DMS 273 (cell line): Measurements from ENCODE around the gene LRRFIP1.
A peak's percentile ranks its signal among the peaks of the same experiment; 100 is the strongest.
"Not testable (repeated sequence)": the region's sequence is repeated elsewhere in the genome, so short reads cannot be mapped to it uniquely, and the experiment has no call there.

Experiments used
- DNase-seq: peaks from one replicate; lab custom pipeline; 2025; ENCODE audit not compliant: unreplicated experiment; lab: John Stamatoyannopoulos, UW

The LRRFIP1 gene

GRCh38 chr2:237627441-237628246, at the start of gene LRRFIP1:
TSS of gene LRRFIP1 (plus strand) at chr2:237627587. CDS start at chr2:237627645, 58 bp downstream.
- DNase-seq = peak; percentile 47

DNA sequence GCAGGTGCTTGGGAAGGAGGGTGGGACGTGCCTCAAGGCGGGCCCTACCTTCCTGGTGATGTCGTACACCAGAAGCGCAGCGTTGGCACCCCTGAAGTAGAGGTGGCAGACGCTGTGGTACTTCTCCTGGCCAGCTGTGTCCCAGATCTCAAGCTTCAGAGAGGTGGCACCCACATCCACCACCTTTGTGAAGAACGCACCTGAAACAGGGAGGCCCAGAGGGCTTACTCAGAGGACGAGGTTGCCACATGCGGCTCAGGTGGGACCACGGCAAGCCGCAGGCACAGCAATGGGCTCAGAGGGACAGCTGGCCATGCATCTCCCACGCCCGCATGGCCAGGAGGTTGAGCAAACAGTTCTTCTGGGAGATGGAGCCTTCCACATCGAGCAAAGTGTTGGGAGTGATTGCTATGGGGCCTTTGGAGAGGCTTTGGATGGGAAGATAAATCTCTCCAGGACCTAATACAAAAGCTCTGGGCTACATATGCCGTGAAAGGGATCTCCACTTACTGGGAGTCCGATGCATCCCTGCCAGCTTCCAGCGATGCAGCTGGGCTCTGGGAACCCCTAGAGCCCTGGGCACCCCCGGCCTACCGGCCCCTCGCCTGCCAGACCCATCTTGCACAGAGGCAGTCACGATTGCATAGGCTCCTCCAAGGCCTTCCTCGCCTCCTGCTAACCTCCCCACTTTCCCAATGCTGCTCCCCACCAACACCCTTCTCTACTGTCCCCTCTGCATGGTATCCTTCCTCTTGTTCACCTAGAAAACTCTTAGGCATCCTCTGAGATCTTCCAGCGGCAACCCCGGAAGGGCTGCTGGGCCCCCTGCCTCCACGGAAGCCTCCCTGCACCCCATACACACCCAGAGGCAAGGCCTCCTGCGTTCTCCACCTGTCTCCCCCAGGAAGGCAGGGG, 49.2 kb upstream of the LRRFIP1 start:
- DNase-seq = no peak

- no peak for DNase-seq
Measured at GRCh38 chr2:237581326-237581725, 46.1 kb upstream of the LRRFIP1 start.

DNA sequence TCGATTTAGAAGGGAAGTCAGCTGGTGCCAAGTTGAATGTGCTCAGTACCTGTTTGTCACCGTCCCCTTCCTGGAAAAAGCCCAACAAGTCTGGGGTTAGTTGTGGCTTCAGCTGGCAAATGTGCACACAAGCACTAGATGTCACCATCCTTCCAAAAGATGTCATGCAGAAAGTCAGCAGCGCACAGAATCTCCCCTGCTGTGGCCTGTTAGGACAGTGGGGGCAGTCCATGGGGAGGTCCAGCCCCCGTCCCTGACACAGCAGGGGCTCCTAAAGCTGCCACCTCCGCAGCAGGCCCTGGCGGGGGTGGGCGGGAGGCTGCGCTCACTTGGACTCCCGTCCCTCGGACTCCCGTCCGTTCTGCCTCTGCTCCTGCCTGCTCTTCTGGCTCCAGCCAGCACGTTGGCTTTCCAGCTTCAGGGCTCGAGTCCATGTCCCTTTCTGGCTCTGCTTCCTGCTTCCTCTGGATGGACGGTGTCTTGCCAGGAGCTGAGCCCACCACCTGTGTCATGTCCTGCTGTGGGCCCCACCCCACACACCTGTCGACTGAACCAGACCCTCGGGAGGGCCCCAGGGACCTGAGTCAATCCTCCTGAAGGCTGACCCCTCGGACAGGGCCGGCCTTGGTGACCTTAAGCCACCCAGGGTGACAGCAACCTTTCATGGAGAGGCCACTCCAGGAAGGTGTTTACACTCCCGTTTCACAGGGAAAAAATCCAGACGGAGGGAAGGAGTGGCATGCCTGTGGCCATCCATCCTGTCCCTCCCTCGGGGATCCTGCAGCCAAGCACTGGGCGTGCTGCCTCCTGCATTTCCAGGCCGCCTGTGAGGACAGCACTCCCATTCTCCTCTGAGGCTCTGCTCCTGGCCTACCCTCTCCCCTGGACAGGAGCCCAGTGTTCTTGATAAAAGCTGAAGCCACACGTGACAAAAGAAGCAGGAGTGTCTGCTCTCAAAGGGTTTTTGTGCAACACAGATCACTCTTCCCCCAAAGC, 45.3 kb upstream of the LRRFIP1 start:
- DNase-seq = peak; percentile 50

DNA sequence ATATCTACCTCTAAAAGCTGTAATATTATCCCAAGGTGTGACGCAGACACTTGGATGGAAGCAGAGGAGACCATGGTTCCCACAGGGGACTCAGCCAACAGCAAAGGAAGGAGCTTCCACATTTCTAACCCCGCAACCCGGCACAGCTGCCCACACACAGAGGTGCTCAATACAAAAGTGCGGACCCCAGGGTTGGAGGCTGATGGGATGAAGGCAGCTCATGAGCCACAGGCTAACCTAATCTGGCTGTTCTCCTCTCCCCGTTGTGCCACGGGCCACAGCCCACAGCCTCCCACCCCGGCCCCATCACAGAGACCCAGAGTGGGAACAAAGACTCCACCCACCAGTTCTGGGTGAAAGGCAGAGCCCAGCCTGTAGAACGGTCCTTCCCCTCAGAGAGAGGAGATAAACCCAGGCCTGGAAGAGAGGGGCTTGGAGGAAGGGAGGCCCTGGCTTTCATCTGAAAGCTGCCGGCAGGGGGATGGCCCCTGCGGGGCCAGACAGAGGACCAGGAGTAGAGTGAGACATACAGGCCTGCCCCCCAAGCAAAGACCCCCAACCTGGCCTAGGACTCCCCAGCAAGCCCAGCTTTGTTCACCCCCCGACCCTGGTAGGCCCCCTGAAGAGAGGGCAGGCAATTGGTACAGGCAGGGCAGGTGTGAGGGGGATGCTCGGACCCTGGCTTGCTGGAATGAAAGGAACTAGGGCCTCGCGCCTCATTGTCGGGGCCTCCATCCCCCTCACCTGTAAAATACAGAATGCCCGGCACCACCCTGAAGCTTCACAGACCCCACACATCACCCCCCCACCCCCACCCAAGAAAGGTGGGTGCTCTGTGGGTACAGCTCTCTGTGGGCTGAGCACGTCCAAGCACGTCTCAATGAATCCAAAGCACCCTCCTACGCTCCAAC, 43.7 kb upstream of the LRRFIP1 start:
- DNase-seq = no peak

DNA sequence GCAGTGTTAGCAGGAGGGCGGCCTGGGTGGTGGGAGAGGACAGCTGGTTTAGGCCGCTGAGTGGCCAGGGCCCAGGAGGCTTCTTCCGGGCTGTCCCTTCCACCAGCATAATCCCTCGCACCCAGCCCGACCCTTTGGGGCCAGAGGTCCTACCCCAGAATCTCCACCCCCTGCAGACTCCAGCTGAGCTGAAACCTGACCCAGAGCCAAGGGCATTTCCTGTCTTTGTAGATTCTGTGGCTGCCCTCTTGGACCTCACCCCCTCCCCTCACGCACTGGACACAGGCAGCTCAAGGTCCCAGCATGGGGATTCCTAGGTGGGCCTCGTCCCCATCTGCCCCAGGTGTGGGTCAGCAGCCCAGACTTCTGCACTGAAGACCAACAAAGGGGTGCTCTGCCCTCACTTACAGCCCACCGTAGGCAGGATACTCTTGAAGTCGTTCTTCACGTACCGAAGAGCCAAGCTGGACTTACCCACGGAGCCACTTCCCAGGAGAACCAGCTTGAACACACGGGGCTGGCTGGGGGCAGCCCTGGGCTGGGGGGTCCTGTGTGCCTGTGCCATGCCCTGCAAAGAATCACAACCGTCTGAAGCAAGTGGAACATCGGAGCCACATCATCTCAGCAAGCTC, 41.7 kb upstream of the LRRFIP1 start:
- DNase-seq = no peak

DNA sequence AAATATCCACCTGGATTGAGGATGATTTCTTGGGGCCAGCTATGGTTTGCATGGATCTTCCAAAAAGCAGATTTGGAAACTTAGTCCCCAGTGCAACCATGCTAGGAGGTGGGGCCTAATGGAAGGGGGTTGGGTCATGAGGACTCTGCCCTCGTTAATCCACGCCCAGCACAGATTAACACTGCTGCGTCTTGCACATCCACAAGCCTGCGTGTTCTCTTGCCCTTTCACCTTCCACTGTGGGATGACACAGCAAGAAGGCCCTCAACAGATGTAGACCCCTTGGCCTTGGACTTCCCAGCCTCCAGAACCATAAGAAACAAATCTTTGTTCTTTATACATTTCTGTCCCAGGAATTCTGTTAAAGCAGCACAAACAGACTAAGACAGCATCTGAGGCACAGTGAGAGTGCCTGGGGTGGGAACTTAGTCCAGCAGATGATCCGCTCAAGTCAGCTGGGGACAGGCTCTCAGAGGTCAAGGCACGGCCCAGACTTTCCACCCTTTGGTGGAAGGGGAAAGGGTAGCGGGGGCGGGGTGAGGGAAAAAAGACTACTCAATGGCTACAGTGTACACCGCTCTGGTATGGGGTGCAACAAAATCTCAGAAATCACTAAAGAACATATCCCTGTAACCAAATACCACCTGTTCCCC, 39.2 kb upstream of the LRRFIP1 start:
- DNase-seq = no peak

GRCh38 chr2:237590272-237591140, 36.9 kb upstream of the LRRFIP1 start, which contains the start of gene RAB17:
TSS of gene RAB17 (minus strand) at chr2:237590734. CDS start at chr2:237586154, 4,580 bp downstream.
- DNase-seq = no peak

DNA sequence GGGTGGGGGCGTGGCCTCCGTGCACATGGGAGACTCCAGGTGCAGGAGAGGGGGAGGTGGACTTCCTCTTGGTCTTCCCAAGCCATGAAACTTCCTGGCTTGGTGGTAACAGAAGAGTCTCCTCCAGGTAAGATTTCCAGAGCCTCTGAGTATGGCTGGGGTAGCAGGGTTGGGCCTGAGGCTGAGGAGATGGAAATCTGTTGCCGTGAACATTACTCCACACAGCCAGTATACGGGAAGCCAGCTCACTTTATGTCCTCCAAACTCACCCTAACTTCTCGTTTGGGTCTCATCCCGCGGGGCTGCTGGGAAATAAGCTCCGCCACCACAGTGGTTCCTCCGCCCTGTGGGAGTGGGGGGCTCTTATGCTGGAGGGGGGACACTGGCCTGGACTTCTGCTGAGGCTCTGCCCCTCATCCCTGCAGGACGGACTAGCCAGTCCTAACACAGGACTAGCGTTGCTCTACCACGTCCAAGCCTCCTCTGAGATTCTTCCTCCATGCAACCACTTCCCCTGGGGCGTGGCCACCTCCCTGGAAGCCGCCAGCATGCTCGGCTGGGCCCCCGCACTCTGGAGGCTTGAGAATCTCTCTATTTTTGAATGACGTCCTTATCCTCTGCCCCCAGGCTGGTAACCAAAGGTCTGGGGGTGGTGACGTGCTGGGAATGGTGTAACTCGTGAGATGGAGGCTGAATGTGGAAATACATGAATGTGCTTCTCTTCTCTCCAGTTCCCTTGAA, 36.1 kb upstream of the LRRFIP1 start:
- DNase-seq = no peak

GRCh38 chr2:237592425-237592980, 34.9 kb upstream of the LRRFIP1 start:
- DNase-seq = no peak

DNA sequence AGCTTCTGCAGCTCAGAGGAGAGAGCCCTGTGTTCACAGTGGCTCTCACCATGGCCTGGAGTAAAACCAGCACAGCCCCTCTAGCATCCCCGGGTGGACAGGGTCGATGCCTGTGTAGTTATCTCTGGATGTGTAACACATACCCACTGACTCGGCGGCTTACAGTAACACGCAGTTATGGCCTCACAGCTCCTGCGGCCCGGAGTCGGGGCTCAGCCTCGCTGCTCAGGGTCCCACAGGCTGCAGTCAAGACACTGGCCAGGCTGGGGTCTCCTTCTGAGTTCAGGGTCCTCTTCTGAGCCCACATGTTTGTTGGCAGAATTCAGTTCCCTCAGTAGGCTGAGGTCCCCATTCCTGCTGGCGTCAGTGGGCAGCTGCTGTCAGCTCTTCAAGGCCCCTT, 34.4 kb upstream of the LRRFIP1 start:
- DNase-seq = no peak

- DNase-seq = peak; percentile 32
Measured at GRCh38 chr2:237593596-237594320, 33.6 kb upstream of the LRRFIP1 start.

- no peak for DNase-seq
Measured at GRCh38 chr2:237594514-237594871, 32.9 kb upstream of the LRRFIP1 start.

GRCh38 chr2:237595829-237596519, 31.4 kb upstream of the LRRFIP1 start:
- DNase-seq = not testable (repeated sequence)

- DNase-seq = no peak
Measured at GRCh38 chr2:237596520-237597195, 30.7 kb upstream of the LRRFIP1 start.
